Measurements from ENCODE around the gene CCNL2.

DNA sequence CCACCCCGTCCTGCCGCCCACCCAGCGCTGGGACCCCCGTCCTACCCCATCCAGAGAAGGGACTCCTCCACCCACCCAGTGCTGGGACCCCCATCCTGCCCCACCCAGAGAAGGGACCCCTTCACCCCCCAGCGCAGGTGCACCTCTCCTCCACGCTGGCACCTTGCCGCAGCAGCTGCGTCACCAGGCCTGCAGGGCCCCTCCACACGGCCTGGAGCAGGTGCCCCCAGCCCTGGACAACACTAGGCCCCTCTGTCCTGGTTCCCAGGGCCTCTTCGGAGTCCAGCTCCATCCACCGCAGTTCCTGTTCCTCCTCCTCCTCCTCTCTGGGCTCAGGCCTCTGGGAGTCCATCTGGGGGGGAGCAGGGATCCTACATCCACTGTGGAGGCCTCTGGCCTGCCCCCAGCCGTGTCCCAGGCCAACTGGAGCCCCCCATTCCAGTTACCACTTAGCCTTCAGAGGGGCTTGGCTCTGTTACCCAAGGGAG lies 21.6 kb upstream of the CCNL2 start:
- TF ChIP-seq, protein P1, sequence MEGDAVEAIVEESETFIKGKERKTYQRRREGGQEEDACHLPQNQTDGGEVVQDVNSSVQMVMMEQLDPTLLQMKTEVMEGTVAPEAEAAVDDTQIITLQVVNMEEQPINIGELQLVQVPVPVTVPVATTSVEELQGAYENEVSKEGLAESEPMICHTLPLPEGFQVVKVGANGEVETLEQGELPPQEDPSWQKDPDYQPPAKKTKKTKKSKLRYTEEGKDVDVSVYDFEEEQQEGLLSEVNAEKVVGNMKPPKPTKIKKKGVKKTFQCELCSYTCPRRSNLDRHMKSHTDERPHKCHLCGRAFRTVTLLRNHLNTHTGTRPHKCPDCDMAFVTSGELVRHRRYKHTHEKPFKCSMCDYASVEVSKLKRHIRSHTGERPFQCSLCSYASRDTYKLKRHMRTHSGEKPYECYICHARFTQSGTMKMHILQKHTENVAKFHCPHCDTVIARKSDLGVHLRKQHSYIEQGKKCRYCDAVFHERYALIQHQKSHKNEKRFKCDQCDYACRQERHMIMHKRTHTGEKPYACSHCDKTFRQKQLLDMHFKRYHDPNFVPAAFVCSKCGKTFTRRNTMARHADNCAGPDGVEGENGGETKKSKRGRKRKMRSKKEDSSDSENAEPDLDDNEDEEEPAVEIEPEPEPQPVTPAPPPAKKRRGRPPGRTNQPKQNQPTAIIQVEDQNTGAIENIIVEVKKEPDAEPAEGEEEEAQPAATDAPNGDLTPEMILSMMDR (conservative IDR thresholded peaks at IDR 0.05; ENCODE audit: low read length) = no peak
- TF ChIP-seq EZH2phosphoT487 (IDR thresholded peaks at IDR 0.05; ENCODE audit: borderline replicate concordance) = no peak
